Stimulated activated CD4-positive, alpha-beta T cell treated with anti-CD3 and anti-CD28 coated beads, TNF-alpha, amount 100 ng/mL, for 24 hours (primary cell): ENCODE data around the gene GPR26.
"Not testable (repeated sequence)": the region's sequence is repeated elsewhere in the genome, so short reads cannot be mapped to it uniquely, and the experiment has no call there.

Experiments used
- DNase-seq, 3 experiments: peaks; one replicate each; pipeline ENCODE4 v3.0.0-alpha.2; 2020; ENCODE audit warnings: low read depth in 3 of 3

GPR26 gene

DNA sequence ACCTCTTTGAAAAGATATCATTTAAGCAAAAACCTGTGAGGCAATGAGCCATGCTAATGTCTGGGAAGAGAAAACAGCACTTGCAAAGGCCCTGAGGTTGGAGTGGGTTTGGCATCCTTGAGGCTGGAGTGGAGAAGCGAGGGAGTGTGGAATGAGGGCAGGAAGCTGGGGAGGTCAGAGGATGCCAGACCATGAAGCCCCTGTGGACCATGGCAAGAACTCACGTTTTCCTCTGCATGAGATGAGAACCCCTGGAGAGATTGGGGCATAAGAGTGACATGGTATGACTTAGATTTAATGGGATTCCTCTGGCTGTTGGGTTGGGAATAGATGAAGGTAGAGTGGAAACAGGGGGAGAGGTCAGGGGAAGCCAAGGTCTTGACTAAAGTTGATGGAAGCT is 49.4 kb downstream of the GPR26 start:
- no peak for DNase-seq

- DNase-seq, result no peak
Observed at GRCh38 chr10:123717336-123717735, 51.2 kb downstream of the GPR26 start.

- no peak for DNase-seq
Observed at GRCh38 chr10:123718544-123719060, 52.4 kb downstream of the GPR26 start.

DNA sequence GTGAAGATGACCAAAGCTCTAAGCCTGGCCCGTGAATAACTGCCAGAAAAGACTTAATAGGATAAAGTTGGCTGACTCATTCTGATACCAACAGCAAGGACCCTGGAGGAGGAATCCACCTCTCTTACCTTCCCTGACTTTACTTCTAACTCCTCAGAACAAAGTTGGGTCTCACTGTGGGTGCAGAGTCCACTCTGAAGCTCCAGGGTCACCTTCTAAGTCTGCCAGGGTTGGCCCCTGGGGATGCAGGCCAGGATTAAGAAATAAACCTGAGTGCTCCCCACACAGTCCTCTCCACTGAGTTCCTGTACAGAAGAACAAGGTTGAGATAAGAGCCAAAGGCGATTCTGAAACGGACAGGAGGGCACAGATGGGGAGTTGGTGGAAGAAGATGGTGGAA is 54.4 kb downstream of the GPR26 start:
- no peak for DNase-seq

DNA sequence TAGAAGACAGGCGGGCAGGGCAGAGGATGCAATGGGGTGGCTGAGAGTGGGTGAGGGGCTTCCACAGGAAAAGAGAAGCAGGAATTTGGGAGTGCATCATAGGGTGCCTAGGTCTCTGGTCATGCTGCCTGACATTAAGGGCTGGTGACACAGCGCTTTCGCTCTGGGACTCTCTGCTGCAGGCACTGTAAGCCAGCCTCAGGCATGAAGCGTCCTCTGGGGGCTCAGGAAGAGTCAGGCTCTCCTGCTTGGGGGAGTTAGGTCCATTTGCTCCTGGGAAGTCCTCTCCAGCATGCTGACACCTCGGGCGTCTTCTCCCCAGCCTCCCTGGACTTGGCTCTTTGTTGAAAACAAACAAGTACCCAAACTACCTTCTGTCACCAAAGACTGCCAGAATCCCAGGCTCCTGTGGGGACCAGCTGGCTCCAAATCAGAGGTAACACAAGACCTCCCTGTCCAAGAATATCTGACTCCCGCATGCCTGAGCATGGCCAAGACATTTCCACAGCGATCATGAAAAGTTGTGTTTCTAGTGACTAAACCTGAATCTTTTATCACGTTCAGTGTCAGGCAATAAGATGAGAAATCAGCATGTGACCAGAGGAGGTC is 55.4 kb downstream of the GPR26 start:
- DNase-seq, result no peak

GRCh38 chr10:123722351-123722750 is 56.2 kb downstream of the GPR26 start:
- no peak for DNase-seq

DNA sequence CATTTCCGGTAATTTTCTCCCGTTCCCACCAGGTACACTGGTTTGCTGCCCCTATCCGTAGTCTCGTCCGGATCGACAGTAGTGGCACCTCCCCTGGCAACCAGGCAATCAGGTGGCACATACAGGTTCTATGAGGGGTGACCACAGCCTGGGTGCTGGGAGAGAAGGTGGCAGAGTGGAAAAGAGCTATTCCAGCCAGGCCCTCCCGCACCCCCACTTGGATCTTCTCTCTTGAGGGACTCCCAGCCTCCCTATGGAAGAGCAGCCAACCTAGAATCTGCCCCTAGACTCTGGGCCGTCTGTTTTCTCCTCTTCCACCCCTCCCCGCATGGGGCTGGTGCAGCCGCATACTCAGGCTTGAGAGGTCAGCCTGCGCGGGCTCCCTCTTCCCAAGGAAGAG is 58.6 kb downstream of the GPR26 start:
- no peak for DNase-seq

DNA sequence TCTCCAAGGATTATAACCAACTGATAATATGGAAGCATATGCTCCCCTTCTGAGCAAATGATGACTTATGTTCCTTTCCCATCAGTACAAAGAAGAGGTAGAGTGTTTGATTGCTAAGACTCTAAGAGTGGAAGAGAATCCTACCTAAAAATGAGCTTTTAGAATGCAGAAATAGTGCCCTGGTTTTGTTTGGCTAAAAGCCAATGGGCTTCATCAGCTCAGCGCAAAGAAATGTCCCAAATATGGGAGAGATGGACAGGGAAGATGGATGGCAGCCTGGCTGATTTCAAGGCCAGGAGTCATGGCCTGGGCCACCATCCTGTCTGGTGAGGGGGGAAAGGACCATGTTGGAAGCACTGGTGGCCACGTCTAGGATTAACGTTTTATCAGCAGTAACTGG is 60.2 kb downstream of the GPR26 start:
- no peak for DNase-seq

- DNase-seq, result no peak
Observed at GRCh38 chr10:123726836-123727235, 60.7 kb downstream of the GPR26 start.

GRCh38 chr10:123729523-123729922 is 63.4 kb downstream of the GPR26 start:
- DNase-seq, result no peak

DNA sequence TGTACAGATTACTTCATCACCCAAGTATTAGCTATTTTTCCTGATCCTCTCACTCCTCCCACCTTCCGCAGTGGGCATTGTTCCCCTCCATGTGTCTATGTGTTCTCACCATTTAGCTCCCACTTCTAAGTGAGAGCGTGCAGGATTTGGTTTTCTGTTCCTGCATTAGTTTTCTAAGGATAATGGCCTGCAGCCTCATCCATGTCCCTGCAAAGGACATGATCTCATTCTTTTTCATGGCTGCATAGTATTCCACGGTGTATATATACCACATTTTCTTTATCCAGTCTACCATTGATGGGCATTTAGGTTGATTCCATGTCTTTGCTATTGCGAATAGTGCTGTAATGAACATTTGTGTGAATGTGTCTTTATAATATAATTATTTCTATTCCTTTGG is 70.8 kb downstream of the GPR26 start:
- not testable (repeated sequence) for DNase-seq

- no peak for DNase-seq
Observed at GRCh38 chr10:123741146-123741545, 75.0 kb downstream of the GPR26 start.

GRCh38 chr10:123741711-123742110 is 75.6 kb downstream of the GPR26 start:
- DNase-seq, result no peak

GRCh38 chr10:123742751-123743440 is 76.7 kb downstream of the GPR26 start:
- no peak for DNase-seq

GRCh38 chr10:123743441-123744223 is 77.5 kb downstream of the GPR26 start:
- no peak for DNase-seq

- DNase-seq, result no peak
Observed at GRCh38 chr10:123744224-123744536, 78.0 kb downstream of the GPR26 start.
